Natural killer cell (primary cell): ENCODE data around the gene ANKRD10. TPM values are rescaled to one million over a fixed set of nuclear protein-coding genes. Genes with fewer than 3 reads are reported as not detected.

Source experiments
- ATAC-seq, 3 donors: fragments of 150-1000 bp in 2 of 3; fragments of 200-7000 bp in 1 of 3; cut with Tn5 transposase; 1 replicate in 1 of 3; 2 replicates in 2 of 3; pipeline ENCODE4 v1.10.0; 2021; ENCODE audit warnings: mild to moderate bottlenecking in 2 of 3, moderate library complexity in 2 of 3
- DNase-seq, 2 donors: peaks; one replicate each; pipeline versions ENCODE4 v3.0.0 to v3.0.0-alpha.2; 2013 to 2021; ENCODE audit warnings: mixed read lengths in 1 of 2
- H3K27ac ChIP-seq: one replicate; pipeline ENCODE4 v1.5.1; 2013; ENCODE audit warnings: mild to moderate bottlenecking, low read length
- H3K27me3 ChIP-seq: one replicate; pipeline ENCODE4 v1.6.1; 2013; ENCODE audit warnings: low read length; ENCODE audit not compliant: control insufficient read depth, insufficient read depth
- H3K36me3 ChIP-seq: one replicate; pipeline ENCODE4 v1.6.1; 2013; ENCODE audit warnings: low read length; ENCODE audit not compliant: control insufficient read depth, insufficient read depth
- H3K4me1 ChIP-seq: one replicate; pipeline ENCODE4 v1.6.1; 2013; ENCODE audit warnings: low read length; ENCODE audit not compliant: control insufficient read depth, insufficient read depth
- H3K4me3 ChIP-seq: one replicate; pipeline ENCODE4 v1.5.1; 2013; ENCODE audit warnings: low read length
- H3K9me3 ChIP-seq: one replicate; pipeline ENCODE4 v1.6.1; 2013; ENCODE audit warnings: low read length; ENCODE audit not compliant: control insufficient read depth, insufficient read depth
- H3K27ac Mint-ChIP-seq, 2 donors: one replicate each; pipeline ENCODE4 v1.8.0; 2022; ENCODE audit warnings: mild to moderate bottlenecking in 2 of 2, mixed read lengths in 2 of 2, moderate library complexity in 1 of 2
- H3K27me3 Mint-ChIP-seq, 2 donors: one replicate each; pipeline ENCODE4 v1.8.0; 2022; ENCODE audit warnings: low read depth in 2 of 2, mixed read lengths in 2 of 2
- H3K36me3 Mint-ChIP-seq: one replicate; pipeline ENCODE4 v1.8.0; 2022; ENCODE audit warnings: mixed read lengths
- H3K4me1 Mint-ChIP-seq, 2 donors: one replicate each; pipeline ENCODE4 v1.8.0; 2022; ENCODE audit warnings: mixed read lengths in 2 of 2
- H3K4me3 Mint-ChIP-seq: one replicate; pipeline ENCODE4 v1.8.0; 2022; ENCODE audit warnings: mild to moderate bottlenecking, moderate library complexity, mixed read lengths
- H3K9me3 Mint-ChIP-seq, 2 donors: one replicate each; pipeline ENCODE4 v1.8.0; 2022; ENCODE audit warnings: mixed read lengths in 2 of 2
- WGBS: methylation state at CpG from one replicate; pipeline ENCODE4 v1.1.7; 2013; ENCODE audit warnings: missing lambda C conversion rate; ENCODE audit not compliant: insufficient coverage; 5-methylcytosine and 5-hydroxymethylcytosine counted together
- intact Hi-C: fragments of 100-400 bp; cut with micrococcal nuclease; formaldehyde crosslinking; loops from one replicate; pipeline ENCODE4 v1.14.2; 2022
- total RNA-seq, 4 donors: library from RNA; stranded (reverse); fragments of 120-200 nt in 1 of 4; gene quantifications; one replicate each; pipeline versions ENCODE4 v1.2.3 to v1.2.4, GENCODE V29; 2013 to 2022
- TF ChIP-seq, protein P1 (sequence below): fragments of 200-600 bp; IDR thresholded peaks from one replicate; pipeline ENCODE4 v1.8.0; 2022; ENCODE audit warnings: antibody characterized with exemption

ANKRD10 gene
- total RNA-seq, 3 donors from 2014 or later (not counting 1 experiment from before 2014, with no cell fraction given): 173 to 221 (median 185) TPM

DNA sequence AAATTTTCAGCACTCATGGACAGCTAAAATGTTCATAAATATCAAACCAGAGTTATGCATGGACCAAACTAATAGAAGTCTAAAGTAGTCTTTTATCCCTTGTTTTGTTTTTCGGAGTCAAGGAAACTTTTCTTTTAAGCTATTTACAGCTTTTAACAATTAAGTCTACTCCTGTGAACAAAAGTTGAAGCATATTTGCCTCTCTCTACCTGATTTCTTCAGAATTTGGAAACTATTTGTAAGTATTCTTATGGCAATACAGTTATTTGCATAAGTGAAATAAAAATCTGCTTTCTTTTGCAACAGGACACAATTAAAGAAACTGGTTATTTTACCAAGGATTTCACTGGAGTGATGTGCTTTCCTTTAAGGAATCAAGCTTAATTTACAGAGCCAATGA is 47.1 kb upstream of the ANKRD10 start:
- DNase-seq: no peak
- Mint-ChIP-seq H3K9me3 (peaks cover 6% of the 10 kb centered on the region in 2 donors), H3K27ac (no peak overlapping the region)

DNA sequence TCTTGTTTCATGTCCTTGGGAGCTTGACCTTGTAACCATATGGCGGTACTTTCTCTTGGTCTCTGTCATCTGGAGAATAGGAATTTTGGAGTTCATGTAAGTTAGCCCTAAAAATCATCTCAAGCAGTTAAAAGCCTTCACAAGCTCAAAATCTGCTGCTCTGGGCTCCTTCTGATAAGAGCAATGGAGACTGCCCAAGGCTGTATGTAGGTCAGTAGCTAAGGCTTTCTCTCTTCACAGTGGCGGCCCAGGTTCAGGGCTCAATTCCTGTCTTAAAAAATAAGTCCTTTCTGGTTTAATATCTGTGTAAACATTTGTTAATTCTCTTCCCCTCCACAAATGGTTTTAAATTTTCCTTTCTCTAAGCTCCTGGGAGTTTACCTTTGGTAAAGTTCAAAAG is 45.3 kb upstream of the ANKRD10 start:
- no peaks in the 10 kb centered on the region for H3K4me1 ChIP-seq
- peaks cover 5 to 21% of the 10 kb centered on the region in 2 donors for H3K27me3 Mint-ChIP-seq
- no peak overlapping the region for H3K27ac ChIP-seq
- ATAC-seq: no peak
- no peaks in the 10 kb centered on the region for H3K36me3 ChIP-seq
- no peak for DNase-seq
- H3K4me3 Mint-ChIP-seq: no peak overlapping the region
- H3K36me3 Mint-ChIP-seq: no peaks in the 10 kb centered on the region
- intact Hi-C loops: no loop called here
- H3K4me1 Mint-ChIP-seq: no peaks in the 10 kb centered on the region
- TF ChIP-seq, protein P1, sequence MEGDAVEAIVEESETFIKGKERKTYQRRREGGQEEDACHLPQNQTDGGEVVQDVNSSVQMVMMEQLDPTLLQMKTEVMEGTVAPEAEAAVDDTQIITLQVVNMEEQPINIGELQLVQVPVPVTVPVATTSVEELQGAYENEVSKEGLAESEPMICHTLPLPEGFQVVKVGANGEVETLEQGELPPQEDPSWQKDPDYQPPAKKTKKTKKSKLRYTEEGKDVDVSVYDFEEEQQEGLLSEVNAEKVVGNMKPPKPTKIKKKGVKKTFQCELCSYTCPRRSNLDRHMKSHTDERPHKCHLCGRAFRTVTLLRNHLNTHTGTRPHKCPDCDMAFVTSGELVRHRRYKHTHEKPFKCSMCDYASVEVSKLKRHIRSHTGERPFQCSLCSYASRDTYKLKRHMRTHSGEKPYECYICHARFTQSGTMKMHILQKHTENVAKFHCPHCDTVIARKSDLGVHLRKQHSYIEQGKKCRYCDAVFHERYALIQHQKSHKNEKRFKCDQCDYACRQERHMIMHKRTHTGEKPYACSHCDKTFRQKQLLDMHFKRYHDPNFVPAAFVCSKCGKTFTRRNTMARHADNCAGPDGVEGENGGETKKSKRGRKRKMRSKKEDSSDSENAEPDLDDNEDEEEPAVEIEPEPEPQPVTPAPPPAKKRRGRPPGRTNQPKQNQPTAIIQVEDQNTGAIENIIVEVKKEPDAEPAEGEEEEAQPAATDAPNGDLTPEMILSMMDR: no peak
- 100% methylated on average over 1 of the region's 2 CpGs for WGBS
- H3K27ac Mint-ChIP-seq: no peak overlapping the region
- peaks cover 0 to under 1% of the 10 kb centered on the region in 2 donors for H3K9me3 Mint-ChIP-seq
- H3K27me3 ChIP-seq: no peaks in the 10 kb centered on the region
- no peak overlapping the region for H3K4me3 ChIP-seq
- peaks cover 4% of the 10 kb centered on the region for H3K9me3 ChIP-seq

More for the DNA sequence above, 47.1 kb upstream of the ANKRD10 start:
- no peaks in the 10 kb centered on the region for H3K27me3 ChIP-seq
- Mint-ChIP-seq H3K27me3 (peaks cover 11 to 26% of the 10 kb centered on the region in 2 donors), H3K4me1 (no peaks in the 10 kb centered on the region), H3K36me3 (peaks cover 3% of the 10 kb centered on the region), H3K4me3 (no peak overlapping the region)
- WGBS: no CpG with 5 or more reads among the region's 1 CpG
- no peak overlapping the region for H3K4me3 ChIP-seq
- intact Hi-C loops: no loop called here
- H3K4me1 ChIP-seq: no peaks in the 10 kb centered on the region
- ATAC-seq: no peak
- TF ChIP-seq, protein P1: no peak
- H3K36me3 ChIP-seq: no peaks in the 10 kb centered on the region
- peaks cover 16% of the 10 kb centered on the region for H3K9me3 ChIP-seq
- no peak overlapping the region for H3K27ac ChIP-seq

DNA sequence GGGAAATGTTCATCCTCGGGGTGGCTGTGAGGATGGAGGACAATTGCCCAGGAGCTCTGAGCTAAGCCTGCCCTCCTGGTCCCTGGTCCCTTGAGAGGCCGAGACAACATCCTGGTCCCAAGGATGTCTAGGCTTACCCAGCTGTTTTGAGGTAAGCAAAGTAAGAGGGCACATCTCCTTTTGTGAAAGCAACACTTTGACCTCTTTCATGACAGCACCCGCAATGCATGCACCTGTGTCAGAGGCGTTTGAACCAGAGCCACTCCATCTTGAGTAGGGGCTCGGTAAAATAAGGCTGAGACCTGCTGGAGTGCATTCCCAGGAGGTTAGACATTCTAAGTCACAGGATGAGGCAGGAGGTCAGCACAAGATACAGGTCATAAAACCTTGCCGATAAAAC is 43.1 kb upstream of the ANKRD10 start:
- WGBS: 95% methylated on average over 6 of the region's 6 CpGs
- intact Hi-C loops: no loop called here

More for the DNA sequence above, 43.1 kb upstream of the ANKRD10 start:
- TF ChIP-seq, protein P1: no peak
- Mint-ChIP-seq H3K27ac (no peak overlapping the region), H3K9me3 (no peaks in the 10 kb centered on the region), H3K4me1 (no peaks in the 10 kb centered on the region), H3K4me3 (no peak overlapping the region), H3K27me3 (peaks cover 3 to 11% of the 10 kb centered on the region in 2 donors), H3K36me3 (no peaks in the 10 kb centered on the region)
- no peaks in the 10 kb centered on the region for H3K27me3 ChIP-seq
- H3K4me1 ChIP-seq: no peaks in the 10 kb centered on the region
- H3K36me3 ChIP-seq: no peaks in the 10 kb centered on the region
- no peak overlapping the region for H3K4me3 ChIP-seq
- no peaks in the 10 kb centered on the region for H3K9me3 ChIP-seq
- DNase-seq (no peak), ATAC-seq (no peak)
- H3K27ac ChIP-seq: no peak overlapping the region
